GM13976 (cell line): ENCODE measurements around the gene C18orf63.

Experiments
- DNase-seq: peaks from one replicate; pipeline ENCODE4 v3.0.0; 2012; ENCODE audit warnings: low spot score
- in situ Hi-C: fragments of 300-500 bp; cut with MboI; formaldehyde crosslinking; loops from one replicate; pipeline ENCODE4 v1.12.0; 2022; ENCODE audit warnings: low sequenced_read_pairs, mixed read lengths, inconsistent platforms; ENCODE audit not compliant: unreplicated experiment
- TF ChIP-seq, protein P1 (sequence below): IDR thresholded peaks from 2 replicates; pipeline ENCODE4 v1.5.1; 2012; ENCODE audit warnings: borderline replicate concordance, mild to moderate bottlenecking; ENCODE audit not compliant: insufficient read depth; ENCODE audit errors: extremely low read depth, missing control alignments, control extremely low read depth

C18orf63 gene

DNA sequence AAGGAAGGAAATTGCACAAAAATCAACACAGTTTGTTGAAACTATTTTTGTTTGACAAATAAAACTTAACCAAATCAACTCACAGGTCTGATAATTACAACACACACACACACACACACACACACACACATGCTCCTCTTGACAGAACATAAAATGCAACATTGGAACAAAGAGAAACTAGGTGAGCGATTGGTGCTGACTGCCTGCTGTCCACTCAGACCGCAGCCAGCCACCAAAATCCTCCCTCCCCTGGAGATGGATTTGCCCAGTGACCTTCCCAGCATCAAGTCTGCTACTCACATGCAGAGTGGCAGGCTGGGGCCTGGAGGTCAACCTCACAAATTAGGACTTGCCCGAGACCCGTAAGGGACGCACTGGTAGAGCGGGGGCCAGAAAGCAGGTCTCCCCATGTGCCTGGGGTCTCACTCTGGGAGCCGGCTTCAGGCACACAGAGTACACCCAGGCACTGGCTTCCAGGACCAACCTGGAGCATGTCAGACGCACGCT lies 80.1 kb downstream of the C18orf63 start:
- in situ Hi-C loops: no loop called here
- TF ChIP-seq, protein P1, sequence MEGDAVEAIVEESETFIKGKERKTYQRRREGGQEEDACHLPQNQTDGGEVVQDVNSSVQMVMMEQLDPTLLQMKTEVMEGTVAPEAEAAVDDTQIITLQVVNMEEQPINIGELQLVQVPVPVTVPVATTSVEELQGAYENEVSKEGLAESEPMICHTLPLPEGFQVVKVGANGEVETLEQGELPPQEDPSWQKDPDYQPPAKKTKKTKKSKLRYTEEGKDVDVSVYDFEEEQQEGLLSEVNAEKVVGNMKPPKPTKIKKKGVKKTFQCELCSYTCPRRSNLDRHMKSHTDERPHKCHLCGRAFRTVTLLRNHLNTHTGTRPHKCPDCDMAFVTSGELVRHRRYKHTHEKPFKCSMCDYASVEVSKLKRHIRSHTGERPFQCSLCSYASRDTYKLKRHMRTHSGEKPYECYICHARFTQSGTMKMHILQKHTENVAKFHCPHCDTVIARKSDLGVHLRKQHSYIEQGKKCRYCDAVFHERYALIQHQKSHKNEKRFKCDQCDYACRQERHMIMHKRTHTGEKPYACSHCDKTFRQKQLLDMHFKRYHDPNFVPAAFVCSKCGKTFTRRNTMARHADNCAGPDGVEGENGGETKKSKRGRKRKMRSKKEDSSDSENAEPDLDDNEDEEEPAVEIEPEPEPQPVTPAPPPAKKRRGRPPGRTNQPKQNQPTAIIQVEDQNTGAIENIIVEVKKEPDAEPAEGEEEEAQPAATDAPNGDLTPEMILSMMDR: no peak
- DNase-seq: no peak

DNA sequence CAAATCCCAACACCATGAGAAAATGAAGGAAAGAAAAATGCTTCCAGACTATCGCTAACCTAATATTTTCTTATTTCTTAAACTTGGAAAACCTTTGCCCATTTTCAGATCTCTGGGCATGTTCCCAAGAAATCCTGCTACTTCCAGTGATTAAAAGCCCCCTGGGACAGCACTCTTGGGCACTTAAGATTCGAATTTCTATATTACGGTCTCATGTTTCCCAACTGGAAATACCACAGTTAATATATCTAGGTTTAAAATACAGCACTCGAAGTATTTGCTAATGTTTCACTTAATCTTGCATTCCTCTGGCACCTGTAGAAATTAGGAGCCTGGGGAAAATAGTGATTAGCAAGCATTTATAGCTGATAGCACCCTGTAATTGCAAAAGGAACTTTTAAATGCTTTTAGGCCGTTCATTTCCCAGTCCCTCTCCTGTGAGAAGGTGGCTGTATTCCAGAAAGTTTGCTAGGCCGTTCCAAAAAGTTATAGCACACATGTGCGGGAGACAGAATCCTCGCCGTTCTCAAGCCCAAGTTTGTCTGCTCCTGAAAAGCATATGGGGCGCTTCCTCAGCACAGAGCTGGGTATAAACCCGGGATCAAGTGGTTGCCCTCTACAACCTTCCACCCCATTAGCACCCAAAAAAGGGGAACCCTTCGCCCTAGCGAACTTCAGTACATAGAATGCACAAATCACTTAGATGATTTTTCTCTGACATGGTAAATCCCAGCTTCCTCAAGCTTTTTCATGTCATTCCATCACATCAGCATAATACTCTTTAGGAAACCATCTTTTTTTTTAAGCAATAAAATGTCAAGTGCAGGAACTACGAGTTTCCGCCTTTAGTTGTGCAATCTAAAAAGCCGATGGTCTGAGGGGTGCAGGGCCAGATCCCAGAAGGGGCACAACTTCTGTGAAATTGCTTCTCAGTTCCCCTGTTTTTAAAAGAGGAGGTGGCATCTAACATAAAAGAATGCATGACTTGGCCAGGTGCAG lies 80.8 kb downstream of the C18orf63 start:
- DNase-seq: no peak
- in situ Hi-C loops: no loop called here
- TF ChIP-seq, protein P1: no peak

DNA sequence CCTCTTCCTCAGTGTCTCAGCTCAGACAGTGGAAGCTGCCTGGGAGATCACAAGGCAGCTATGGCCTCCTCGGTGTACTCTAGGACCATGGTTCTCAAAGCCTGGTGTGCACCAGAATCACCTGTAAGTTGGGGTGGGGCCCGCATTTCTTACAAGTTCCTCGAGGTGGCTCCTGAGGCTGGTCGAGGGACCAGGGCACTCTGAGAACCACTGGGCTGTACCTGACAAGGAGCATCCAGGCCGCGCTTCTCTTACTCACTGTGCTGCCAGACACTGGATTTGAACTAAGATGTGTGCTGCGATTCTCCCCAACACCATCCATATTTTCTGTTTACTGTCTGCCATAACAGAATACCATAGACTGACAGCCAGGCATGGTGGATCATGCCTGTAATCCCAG lies 81.9 kb downstream of the C18orf63 start:
- in situ Hi-C loops: no loop called here
- TF ChIP-seq, protein P1: no peak
- no peak for DNase-seq

DNA sequence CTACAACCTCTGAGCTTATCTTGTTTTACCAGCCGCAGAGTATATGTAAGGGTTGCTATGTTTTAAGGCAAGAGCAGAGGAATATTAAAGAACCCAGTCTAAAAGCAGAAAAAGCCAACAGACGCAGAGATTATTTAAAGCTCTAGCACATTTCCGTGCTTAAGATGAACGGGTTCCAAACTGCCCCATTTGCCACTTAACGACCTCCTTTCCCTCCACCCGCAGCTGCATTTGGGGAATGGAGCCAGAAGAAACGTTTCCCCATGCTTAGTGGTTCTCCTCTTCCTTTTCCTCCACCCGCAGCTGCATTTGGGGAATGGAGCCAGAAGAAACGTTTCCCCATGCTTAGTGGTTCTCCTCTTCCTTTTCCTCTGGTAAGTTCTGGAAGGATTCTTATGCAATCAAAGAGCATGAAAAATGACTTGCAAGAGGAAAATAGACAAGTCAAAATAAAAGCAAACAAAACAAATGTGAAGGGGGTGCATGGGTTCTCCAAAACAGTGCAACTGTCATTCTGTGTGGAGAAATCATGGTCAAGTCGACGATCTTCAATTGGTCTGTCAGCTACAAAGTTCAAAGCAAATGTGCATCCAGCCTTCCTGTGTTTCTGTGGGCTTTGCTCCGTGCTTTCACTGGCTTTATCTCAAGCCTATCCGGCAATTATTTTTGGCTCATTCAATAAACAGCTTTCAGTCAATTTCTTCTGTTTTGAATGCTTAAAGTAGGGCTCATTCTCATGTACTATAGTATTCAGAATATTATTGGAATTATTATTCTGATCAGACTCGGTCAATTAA lies 83.7 kb downstream of the C18orf63 start:
- in situ Hi-C loops: no loop called here
- TF ChIP-seq, protein P1: no peak
- DNase-seq: no peak

DNA sequence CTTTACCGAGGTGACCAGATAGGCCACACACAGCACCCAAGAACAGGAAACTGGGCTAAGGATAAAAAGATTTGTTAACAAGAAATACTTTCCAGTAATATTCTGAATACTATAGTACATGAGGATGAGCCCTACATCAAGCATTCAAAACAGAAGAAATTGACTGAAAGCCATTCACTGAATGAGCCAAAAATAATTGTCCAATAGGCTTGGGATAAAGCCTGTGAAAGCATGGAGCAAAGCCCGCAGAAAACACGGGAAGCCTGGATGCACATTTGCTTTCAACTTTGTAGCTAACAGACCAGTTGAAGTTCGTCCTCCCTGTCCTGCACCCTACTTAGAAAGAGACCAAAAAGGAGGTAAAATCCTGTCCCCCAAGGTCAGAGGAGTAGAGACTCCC lies 85.2 kb downstream of the C18orf63 start:
- in situ Hi-C loops: no loop called here
- TF ChIP-seq, protein P1: no peak
- DNase-seq: no peak

DNA sequence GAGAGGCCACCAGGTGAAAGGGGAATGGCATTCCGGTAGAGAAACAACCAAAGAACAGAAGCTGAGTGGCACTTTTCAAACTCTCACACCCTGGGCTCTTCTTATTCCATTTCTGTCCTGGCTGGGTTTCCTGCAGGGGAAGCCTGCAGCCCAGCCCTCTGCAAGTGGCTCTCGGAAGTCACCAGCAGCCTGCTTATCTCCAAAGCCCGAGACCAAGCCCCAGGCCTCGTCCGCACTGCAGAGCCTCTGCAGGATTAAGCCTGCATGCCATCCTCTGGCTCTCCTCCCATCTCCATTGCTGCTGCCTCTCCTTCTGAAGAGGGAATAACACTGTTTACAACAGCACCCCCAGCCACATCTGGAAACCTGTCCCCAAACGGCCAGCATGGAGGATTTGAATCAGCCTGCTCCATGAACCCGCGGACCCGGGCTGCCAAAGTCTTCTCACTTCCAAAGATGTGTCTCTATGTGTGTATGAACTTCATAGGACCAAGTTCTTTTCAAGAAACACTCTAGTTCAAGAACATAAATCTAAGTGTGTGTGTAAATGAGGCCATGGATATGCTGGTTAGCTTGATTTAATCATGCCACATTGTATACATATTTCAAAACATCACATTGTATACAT lies 87.3 kb downstream of the C18orf63 start:
- no peak for DNase-seq
- in situ Hi-C loops: no loop called here
- TF ChIP-seq, protein P1: no peak
